ENCODE measurements around the gene SCRN1.

SCRN1 gene, protein sequence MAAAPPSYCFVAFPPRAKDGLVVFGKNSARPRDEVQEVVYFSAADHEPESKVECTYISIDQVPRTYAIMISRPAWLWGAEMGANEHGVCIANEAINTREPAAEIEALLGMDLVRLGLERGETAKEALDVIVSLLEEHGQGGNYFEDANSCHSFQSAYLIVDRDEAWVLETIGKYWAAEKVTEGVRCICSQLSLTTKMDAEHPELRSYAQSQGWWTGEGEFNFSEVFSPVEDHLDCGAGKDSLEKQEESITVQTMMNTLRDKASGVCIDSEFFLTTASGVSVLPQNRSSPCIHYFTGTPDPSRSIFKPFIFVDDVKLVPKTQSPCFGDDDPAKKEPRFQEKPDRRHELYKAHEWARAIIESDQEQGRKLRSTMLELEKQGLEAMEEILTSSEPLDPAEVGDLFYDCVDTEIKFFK

GRCh38 chr7:29989257-29989995 lies at the start of gene SCRN1:
Gene SCRN1 (minus strand): TSS chr7:29989801. CDS start chr7:29969067, 20,734 bp downstream.
- no peak for DNase-seq

GRCh38 chr7:30038196-30038980 lies 48.8 kb upstream of the SCRN1 start:
- no peak for DNase-seq

GRCh38 chr7:30036220-30036619 lies 46.6 kb upstream of the SCRN1 start:
- DNase-seq, result no peak

GRCh38 chr7:30034501-30034900 lies 44.9 kb upstream of the SCRN1 start:
- DNase-seq, result no peak

DNA sequence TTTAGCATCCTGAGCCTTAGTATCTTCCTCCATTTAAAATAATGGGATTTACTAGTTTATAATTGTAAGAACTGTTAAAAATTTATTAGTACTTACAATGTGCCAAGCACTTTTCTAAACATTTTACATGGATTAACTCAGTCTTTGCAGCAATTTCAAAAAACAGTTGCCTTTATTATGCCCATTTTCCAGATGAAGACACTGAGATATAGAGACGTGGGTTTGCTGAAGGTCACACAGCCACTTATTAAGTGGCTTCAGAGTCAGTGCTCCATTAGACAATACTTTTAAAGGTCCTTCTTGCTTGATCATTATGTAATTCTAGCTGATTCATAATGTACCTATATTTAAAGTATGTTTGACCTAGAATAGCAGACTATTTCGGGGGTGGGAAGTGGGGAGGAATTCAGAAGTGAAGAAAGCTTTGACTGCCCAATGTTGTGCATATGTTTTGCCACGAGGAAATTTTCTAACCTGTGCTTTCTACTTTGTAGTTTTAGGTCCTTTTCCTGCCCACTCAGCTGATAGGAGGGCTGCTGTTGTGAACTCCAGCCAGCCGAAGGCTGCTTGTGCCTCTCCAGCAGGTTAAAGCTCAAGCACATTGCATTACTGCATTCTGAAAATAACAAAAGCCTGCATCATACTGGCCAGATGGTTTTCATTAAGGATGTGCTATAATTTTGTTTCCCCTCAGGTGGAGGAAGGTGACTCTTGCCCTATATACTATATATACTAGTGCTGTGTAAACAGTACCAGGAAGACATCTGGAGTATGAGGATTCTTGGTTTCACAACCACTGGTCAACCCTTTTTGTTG lies 42.9 kb upstream of the SCRN1 start:
- no peak for DNase-seq

GRCh38 chr7:30029696-30030095 lies 40.1 kb upstream of the SCRN1 start:
- DNase-seq, result no peak

DNA sequence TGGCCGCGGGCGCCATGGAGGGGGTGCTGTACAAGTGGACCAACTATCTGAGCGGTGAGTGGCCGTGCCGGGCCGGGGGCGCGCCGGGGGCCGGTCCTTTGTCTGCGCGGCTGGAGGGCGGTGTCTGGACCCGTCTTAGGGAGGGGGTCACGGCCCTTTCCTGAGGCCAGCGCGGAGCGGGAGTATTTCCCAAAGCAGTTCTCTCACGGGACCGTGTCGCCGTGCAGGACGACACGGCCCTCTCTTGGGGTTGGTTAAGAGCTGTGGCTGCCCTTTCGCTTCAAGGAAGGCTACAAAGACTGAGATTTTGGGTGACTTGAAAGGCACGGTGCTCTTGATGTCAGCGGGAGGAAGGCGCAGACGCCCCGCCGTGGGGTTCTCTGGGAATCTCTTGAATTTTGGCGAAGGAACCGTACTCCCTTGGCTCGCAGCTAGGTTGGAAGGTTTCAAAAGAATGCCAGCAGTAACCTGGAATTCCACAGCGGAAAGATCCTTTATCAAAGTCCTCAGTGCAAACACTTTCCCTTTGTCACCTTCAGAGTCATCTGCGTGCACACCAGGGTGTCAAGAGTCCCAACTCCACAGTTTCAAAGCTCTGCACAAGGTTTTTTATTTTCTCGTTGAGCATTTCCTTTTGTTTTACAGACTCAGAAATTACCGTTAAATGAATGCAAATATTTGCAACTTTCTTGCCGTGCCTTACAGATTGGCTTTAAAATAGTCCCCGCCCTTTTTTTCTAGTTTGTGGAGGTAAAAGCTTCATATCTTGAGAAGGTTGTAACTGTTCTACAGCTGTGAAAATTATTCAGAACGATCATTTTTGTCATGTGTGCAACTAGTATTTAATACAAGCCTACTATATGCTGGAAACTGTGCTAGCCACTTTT lies 39.4 kb upstream of the SCRN1 start:
- no peak for DNase-seq

DNA sequence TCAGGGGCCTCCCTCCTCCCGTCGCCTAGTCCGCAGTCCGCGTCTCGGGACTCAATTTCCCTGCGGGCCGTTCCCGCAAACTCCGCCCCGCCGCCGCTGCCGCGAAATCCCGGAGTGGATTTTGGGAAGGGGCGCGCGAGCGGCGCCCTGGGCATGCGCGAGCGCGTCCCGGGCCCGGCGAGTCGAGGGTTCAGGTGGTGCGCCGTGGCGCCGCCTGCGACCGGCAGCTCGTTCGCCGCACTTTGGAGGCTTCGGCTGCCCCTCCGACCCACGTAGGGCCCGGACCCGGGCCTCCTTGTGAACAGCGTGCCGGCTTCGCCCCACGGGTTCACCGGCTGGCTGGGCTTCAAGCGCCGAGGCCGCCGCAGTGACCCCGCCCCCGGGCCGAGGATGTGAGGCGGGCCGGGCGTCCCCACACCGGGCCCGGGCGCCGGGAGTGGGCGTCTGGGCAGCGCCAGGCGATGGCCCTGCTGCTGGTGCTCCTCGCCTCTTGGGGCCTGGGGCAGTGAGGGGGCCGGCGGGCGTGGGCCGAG lies 38.7 kb upstream of the SCRN1 start, which contains the start of gene PLEKHA8:
Gene PLEKHA8, plus strand, starts transcription at position 197 of the 533 bp plus-strand sequence. CDS start 351 bp downstream, outside the sequence.
- peak; percentile 40 for DNase-seq

DNA sequence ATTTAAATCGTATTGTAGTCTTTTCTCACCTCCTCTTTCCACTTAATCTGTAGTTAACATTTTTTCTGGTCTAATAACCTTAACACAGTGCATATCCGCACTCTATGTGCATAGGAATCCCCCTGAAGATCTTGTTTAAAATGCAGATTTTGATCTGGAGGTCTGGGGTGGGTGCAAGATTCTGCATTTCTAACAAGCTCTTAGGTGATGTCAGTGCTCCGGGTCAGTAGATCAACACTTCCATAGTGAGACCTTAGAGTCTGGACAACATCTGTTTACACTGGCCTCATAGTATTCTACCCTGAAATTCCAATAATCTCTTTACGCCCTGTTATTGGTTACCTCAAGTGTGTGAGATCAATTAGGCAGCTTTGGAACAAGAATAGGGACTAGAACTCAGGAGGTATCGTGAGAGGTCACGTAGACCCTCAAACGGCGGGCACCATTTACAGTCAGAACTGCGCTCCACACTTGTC lies 38.2 kb upstream of the SCRN1 start:
- DNase-seq, result no peak

GRCh38 chr7:30027065-30027456 lies 37.5 kb upstream of the SCRN1 start:
- no peak for DNase-seq

DNA sequence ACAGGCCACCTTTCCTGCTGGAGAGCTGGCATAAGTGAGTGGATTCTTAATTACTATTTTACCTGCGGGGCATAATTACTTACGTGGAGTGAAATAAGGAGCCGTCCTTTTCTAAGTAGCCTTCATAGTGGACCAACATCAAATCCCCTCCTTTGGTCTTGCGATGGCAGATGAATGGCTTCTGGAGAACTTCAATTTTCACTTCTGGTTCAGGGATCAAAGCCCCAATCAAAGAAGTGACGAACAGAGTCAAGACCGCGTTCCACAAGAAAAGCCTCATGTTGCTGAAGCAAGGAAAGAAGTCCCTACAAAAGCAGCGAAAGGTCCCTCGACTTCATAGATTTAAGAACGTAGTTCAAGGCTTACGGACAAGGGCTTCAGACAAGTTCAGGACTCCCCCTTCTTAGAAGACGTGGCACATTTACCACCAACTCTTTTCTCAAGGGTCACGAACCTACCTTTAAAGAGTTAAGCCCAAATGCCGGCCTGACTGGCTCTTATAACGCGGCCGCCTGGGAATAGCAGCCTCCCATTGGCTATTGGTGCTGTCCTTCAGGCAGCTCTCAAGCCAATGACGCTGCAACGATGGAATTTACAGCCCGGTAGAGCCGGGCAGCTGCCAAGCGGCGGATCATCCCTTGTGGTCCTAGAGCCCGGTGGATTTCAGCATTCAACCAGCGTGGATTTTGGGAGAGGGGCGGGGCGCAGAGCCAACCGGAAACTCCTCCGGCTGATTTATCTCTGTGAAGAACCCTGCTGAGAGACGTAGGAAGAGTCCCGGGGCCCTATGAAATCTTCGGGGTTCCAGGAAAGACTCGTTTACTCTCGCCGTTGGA lies 36.8 kb upstream of the SCRN1 start, which contains the start of gene FKBP14:
Gene FKBP14, minus strand, starts transcription at position 474 of the 836 bp plus-strand sequence. Its CDS starts 194 bp downstream, at position 280.
- DNase-seq, result peak; percentile 12

- no peak for DNase-seq
These were observed 33.9 kb upstream of the SCRN1 start for GRCh38 chr7:30023524-30023923.

DNA sequence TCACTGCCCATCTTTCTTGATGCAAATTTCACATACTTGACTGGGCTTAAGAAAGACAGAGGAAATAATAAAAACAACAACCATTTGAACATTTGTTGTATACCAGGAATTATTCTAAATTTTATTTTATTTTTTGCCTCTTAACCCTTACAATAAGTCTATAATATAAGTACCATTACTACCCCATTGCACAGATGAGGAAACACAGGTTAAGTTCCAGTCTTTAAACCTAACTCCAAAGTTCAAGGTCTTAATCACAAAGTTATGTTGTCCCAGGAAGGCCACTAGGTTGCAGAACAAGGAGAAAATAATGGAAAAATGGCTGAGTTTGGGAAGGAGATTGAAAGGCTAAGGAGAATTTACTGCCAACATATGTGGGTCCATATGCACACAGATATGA lies 33.4 kb upstream of the SCRN1 start:
- no peak for DNase-seq

DNA sequence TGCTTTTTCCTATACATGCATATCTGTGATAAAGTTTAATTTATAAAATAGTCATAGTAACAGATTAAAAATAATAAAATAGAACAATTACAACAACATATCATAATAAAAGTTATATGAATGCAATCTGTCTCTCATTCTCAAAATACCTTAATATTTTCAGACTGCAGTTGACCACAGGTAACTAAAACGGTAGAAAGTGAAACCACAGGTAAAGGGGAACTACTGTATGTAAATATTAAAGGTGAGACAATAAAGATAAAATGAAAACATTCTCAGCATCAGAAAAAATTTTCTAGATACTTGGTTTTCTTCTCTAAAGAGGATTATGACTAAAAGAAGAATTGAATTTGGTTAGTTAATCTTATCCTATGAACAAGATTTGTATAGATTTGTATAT lies 30.9 kb upstream of the SCRN1 start:
- no peak for DNase-seq

- no peak for DNase-seq
These were observed 30.4 kb upstream of the SCRN1 start for GRCh38 chr7:30019960-30020359.

DNA sequence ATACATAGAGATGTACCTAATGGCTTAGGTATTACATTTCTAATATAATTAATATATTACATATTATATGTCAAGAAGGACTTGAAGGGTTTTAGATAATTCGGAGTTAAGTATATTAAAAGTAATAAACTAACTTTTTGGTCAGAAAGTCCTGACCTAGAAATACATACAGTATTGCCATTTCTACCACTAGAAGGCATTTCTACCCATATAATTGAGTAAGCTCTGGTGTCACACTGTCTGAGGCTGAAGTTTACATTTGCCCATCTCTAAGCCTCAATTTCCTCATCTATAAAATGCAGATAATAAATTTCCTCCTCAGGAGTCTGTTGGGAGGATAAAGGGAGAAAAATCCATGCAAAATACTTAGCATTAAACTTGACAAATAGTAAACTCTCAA lies 29.8 kb upstream of the SCRN1 start:
- no peak for DNase-seq

GRCh38 chr7:30018451-30018850 lies 28.9 kb upstream of the SCRN1 start:
- DNase-seq, result no peak

DNA sequence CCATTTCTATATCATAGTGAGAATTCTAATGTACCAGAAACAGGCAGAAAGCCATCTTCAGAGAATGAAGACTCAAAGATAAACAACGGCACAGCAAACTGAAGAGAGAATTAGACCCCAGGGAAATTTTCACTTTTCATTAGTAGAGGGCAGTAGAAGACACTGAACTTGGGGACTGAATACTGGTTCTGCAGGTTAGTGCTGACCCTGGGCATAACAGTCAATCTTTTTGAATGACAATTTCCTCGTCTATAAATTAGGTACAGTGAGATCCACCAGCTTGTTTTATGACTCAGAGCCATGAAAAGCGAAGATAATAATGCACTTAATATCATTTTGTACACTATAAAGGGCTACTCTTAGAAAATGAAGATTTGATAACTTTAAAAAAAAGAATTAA lies 23.2 kb upstream of the SCRN1 start:
- no peak for DNase-seq

DNA sequence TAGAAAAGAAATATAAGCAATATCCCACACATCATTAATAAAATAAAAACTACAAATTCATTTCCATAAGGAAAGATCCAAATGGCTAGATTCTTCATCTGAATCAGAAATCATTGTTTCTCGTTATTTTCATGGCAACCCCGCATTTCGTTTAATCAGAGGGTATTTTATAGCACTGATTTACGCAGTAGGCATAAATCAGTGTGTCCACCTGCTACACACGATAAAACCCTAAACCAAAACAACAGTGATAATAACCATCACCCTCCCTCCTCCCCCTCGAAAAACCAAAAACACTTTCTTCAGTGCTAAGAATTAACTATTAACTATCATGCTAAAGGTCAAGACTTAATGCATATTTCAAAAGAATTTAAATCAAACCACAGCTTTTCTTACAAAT lies 20.4 kb upstream of the SCRN1 start:
- DNase-seq, result no peak

DNA sequence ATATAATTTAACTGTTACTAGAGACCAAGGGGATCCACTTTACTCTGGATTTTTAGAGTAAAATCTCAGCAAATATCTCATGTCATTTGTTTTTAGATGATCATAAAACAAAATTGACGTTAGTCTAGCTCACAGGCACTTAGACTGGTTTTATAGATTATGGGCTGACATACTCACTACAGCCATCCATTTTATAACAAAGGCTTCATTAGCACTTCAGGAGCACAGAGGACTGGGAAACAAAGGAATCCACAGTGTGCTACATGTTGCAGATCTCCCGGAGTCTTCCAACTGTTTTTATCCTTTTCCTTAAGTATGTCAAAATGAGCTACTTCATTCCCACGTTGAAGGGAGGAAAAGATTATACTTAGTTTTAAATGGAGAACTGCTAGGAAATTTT lies 15.9 kb upstream of the SCRN1 start:
- no peak for DNase-seq
